ENCODE results near the gene MYO5B.
"Not testable (repeated sequence)": the region's sequence is repeated elsewhere in the genome, so short reads cannot be mapped to it uniquely, and the experiment has no call there.

The MYO5B gene

GRCh38 chr18:50096766-50097435 lies 98.0 kb downstream of the MYO5B start:
- DNase-seq (ENCODE audit: low read depth), result peak; percentile 33
- no peak overlapping the region for H3K4me3 ChIP-seq (ENCODE audit: low read depth, low read length)
- peak; percentile 6; the same call in 1 of the 2 replicates for TF ChIP-seq CTCF (IDR thresholded peaks at IDR 0.05; ENCODE audit: control insufficient read depth, extremely low read depth, insufficient read depth)

- DNase-seq (ENCODE audit: low read depth); H3K4me3 ChIP-seq (ENCODE audit: low read depth, low read length): not testable (repeated sequence)
Observed at GRCh38 chr18:50094786-50095185, 100.2 kb downstream of the MYO5B start.

GRCh38 chr18:50094221-50094773 lies 100.7 kb downstream of the MYO5B start:
- DNase-seq (ENCODE audit: low read depth), result no peak
- no peak for TF ChIP-seq CTCF (IDR thresholded peaks at IDR 0.05; ENCODE audit: control insufficient read depth, extremely low read depth, insufficient read depth)
- H3K4me3 ChIP-seq (ENCODE audit: low read depth, low read length), result no peak overlapping the region

GRCh38 chr18:50093366-50094064 lies 101.4 kb downstream of the MYO5B start:
- TF ChIP-seq CTCF (IDR thresholded peaks at IDR 0.05; ENCODE audit: control insufficient read depth, extremely low read depth, insufficient read depth), result no peak

GRCh38 chr18:50092245-50092805 lies 102.6 kb downstream of the MYO5B start:
- no peak overlapping the region for H3K4me3 ChIP-seq (ENCODE audit: low read depth, low read length)
- TF ChIP-seq CTCF (IDR thresholded peaks at IDR 0.05; ENCODE audit: control insufficient read depth, extremely low read depth, insufficient read depth), result no peak
- DNase-seq (ENCODE audit: low read depth), result no peak

More at GRCh38 chr18:50093366-50094064, 101.4 kb downstream of the MYO5B start:
- no peak for DNase-seq (ENCODE audit: low read depth)
- H3K4me3 ChIP-seq (ENCODE audit: low read depth, low read length), result no peak overlapping the region

GRCh38 chr18:50091509-50092244 lies 103.3 kb downstream of the MYO5B start:
- DNase-seq (ENCODE audit: low read depth), result no peak
- no peak for TF ChIP-seq CTCF (IDR thresholded peaks at IDR 0.05; ENCODE audit: control insufficient read depth, extremely low read depth, insufficient read depth)
- no peak overlapping the region for H3K4me3 ChIP-seq (ENCODE audit: low read depth, low read length)
